Hepatocyte (in vitro differentiated cells): ENCODE data around the gene GLT8D1.
A peak's percentile ranks its signal among the peaks of the same experiment; 100 is the strongest.

Experiments used
- CTCF ChIP-seq: fragments of 200-600 bp; sonication (generic); IDR thresholded peaks from 2 replicates; pipeline ENCODE4 v1.5.1; 2016; ENCODE audit warnings: antibody characterized with exemption, mild to moderate bottlenecking; ENCODE audit not compliant: poor library complexity
- EZH2 ChIP-seq: fragments of 200-600 bp; sonication (generic); IDR thresholded peaks from 2 replicates; pipeline ENCODE4 v1.6.1; 2016; ENCODE audit warnings: antibody characterized with exemption, mild to moderate bottlenecking, borderline replicate concordance
- EZH2phosphoT487 ChIP-seq: fragments of 200-600 bp; sonication (generic); IDR thresholded peaks from one replicate; pipeline ENCODE4 v1.6.1; 2018; ENCODE audit warnings: antibody characterized with exemption, mild to moderate bottlenecking, low read depth, moderate library complexity; ENCODE audit not compliant: unreplicated experiment, severe bottlenecking

DNA sequence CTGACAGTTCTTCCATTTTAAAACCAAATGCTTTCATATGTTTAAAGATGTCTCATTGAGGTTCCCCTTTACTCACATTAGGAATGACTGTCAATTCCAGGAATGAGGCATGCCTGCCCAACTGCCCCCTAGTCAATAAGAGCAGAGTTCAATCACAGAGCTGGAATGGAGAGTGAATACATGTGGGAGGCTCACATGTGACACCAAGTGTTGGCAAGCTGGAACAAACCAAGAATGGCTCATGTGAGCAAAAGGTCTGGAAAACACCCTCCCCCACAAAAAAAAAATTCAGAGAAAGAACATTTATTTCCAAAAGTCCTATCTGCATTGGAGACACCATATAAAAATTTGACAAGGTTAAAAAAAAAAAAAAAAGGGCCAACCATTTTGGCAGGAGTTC is 23.6 kb downstream of the GLT8D1 start:
- TF ChIP-seq CTCF: peak; percentile 26
- TF ChIP-seq EZH2: no peak
- no peak for TF ChIP-seq EZH2phosphoT487
